ENCODE results near the gene GZMH. TPM values are rescaled to one million over a fixed set of nuclear protein-coding genes. Genes with fewer than 3 reads are reported as not detected.
"Not testable (repeated sequence)": the region's sequence is repeated elsewhere in the genome, so short reads cannot be mapped to it uniquely, and the experiment has no call there.

GZMH gene
- total RNA-seq, 1 donor = not detected

- TF ChIP-seq CTCF (IDR thresholded peaks at IDR 0.05; ENCODE audit: insufficient read depth, low read length) = no peak
- H3K4me3 ChIP-seq (ENCODE audit: low read depth, low read length) = no peak overlapping the region
- DNase-seq (ENCODE audit: low read depth) = no peak
Measured at GRCh38 chr14:24597403-24597802, 12.1 kb downstream of the GZMH start.

GRCh38 chr14:24595073-24595808, 14.2 kb downstream of the GZMH start:
- no peak for DNase-seq (ENCODE audit: low read depth)
- no peak for TF ChIP-seq CTCF (IDR thresholded peaks at IDR 0.05; ENCODE audit: insufficient read depth, low read length)
- no peak overlapping the region for H3K4me3 ChIP-seq (ENCODE audit: low read depth, low read length)

GRCh38 chr14:24591004-24591403, 18.5 kb downstream of the GZMH start:
- DNase-seq (ENCODE audit: low read depth); H3K4me3 ChIP-seq (ENCODE audit: low read depth, low read length): not testable (repeated sequence)

DNA sequence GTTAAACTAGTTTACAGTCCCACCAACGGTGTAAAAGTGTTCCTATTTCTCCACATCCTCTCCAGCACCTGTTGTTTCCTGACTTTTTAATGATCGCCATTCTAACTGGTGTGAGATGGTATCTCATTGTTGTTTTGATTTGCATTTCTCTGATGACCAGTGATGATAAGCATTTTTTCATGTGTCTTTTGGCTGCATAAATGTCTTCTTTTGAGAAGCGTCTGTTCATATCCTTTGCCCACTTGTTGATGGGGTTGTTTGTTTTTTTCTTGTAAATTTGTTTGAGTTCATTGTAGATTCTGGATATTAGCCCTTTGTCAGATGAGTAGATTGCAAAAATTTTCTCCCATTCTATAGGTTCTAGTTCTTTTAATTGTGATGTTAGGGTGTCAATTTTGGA, 25.1 kb downstream of the GZMH start:
- DNase-seq (ENCODE audit: low read depth); H3K4me3 ChIP-seq (ENCODE audit: low read depth, low read length): not testable (repeated sequence)

GRCh38 chr14:24578558-24578957, 30.9 kb downstream of the GZMH start:
- DNase-seq (ENCODE audit: low read depth) = no peak
- H3K4me3 ChIP-seq (ENCODE audit: low read depth, low read length) = no peak overlapping the region
- TF ChIP-seq CTCF (IDR thresholded peaks at IDR 0.05; ENCODE audit: insufficient read depth, low read length) = no peak

DNA sequence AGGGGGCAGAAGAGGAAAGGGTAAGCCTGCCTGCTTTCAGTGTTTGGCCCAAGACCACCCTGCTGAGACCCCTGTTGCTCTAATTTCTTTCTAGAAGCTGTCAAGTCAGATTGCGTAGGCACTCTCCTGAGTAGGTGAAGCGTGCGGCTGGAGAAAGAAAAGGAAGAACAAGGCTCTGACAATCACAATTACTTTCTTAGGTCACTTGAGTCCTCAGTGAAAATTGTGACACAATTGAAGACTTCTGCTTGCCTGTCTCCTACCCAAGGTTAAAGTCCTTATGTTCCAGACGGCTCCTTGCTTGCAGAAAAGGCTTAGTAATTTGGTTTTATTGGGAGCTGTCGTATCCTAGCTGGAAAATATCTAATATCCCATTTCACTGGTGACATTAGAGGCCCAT, 32.7 kb downstream of the GZMH start:
- no peak overlapping the region for H3K4me3 ChIP-seq (ENCODE audit: low read depth, low read length)
- no peak for DNase-seq (ENCODE audit: low read depth)
- TF ChIP-seq CTCF (IDR thresholded peaks at IDR 0.05; ENCODE audit: insufficient read depth, low read length) = no peak

DNA sequence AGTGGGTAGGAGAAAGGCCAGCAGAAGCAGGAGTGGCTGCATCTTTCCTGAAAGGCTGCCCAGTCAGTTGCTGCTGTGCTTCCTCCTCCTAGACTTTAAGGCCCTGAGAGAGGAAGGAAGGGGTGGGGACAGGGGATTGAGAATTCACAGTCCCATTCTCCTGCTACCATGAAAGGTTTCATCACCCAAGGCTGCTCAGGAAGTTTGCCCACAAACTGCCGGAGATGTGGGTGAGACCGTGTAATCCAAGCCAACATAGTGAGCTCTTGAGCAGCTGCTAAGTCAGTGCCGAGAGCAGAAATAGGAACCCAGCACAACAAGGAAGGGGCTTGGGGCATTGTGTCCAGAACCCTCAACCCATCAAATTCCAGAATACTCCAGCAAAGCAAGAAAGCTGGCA, 33.3 kb downstream of the GZMH start, which contains the start of gene CTSG:
CTSG (minus strand) TSS at position 69 of the 400 bp plus-strand sequence; CDS start at position 42, 27 bp downstream.
- H3K4me3 ChIP-seq (ENCODE audit: low read depth, low read length) = no peak within 1 kb of the TSS
- no peak for TF ChIP-seq CTCF (IDR thresholded peaks at IDR 0.05; ENCODE audit: insufficient read depth, low read length)
- no peak for DNase-seq (ENCODE audit: low read depth)

GRCh38 chr14:24574206-24574774, 35.2 kb downstream of the GZMH start:
- no peak overlapping the region for H3K4me3 ChIP-seq (ENCODE audit: low read depth, low read length)
- TF ChIP-seq CTCF (IDR thresholded peaks at IDR 0.05; ENCODE audit: insufficient read depth, low read length) = no peak
- no peak for DNase-seq (ENCODE audit: low read depth)
